ENCODE results near the gene IHH.

DNA sequence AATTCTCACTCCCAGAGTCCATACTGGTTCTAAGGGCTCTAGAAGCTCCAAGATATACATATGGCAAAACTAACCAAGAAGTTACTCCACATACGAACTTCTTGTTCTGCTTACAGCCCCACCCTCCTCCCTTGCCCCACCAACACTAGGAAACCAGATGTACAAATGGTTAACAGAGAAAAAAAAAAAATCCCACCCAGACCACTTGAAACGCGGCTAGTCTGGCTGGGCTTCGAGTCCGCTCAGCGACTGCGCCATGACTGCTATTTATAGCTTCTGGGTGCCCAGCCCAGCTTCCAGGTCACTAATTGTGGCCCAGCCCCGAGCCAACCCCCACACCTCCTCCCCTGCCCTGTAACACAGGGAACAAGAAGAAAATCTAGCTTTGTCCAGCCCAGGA is 47.0 kb upstream of the IHH start:
- no peak for TF ChIP-seq ZNF274 (IDR thresholded peaks at IDR 0.05; ENCODE audit: low read depth, low read length)
- no peak for TF ChIP-seq YY1 (IDR thresholded peaks at IDR 0.05; ENCODE audit: insufficient read depth, insufficient read length)
- TF ChIP-seq SUZ12 (IDR thresholded peaks at IDR 0.05; ENCODE audit: extremely low read depth, insufficient read depth, insufficient read length): no peak
